ENCODE data around the gene CCNG2.

The CCNG2 gene

DNA sequence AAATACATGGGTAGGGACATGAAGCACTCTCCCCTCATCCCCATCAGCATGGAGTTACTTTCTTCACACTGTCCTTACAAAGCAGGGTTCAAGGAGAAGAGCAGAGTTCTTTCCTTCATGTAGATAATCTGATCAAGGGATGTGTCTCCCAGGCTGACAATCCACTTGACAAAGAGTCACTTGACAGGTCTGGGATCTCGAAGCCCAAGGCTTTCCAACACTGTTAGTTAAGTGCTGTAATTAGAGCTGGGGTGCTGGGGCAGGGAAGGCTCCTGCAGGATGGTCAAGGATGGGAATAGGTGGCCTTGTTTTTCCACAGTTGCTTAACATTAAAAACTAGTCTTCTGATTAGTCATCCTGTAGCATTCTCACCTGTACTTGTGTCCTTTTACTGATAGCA, 38.0 kb downstream of the CCNG2 start:
- Histone ChIP-seq H3K4me3 (ENCODE audit: low read depth in 1 of 2, low read length in 1 of 2) (no peak overlapping the region), H3K9me3 (no peaks in the 10 kb centered on the region), H3K27me3 (no peaks in the 10 kb centered on the region), H3K36me3 (no peaks in the 10 kb centered on the region), H3K27ac (peak overlapping the region; percentile 89), H3K4me1 (ENCODE audit: control insufficient read depth in 1 of 2, insufficient read depth in 1 of 2, low read depth in 1 of 2, low read length in 1 of 2) (peaks cover 21% of the 10 kb centered on the region in 2 experiments)
- TF ChIP-seq, protein P1, sequence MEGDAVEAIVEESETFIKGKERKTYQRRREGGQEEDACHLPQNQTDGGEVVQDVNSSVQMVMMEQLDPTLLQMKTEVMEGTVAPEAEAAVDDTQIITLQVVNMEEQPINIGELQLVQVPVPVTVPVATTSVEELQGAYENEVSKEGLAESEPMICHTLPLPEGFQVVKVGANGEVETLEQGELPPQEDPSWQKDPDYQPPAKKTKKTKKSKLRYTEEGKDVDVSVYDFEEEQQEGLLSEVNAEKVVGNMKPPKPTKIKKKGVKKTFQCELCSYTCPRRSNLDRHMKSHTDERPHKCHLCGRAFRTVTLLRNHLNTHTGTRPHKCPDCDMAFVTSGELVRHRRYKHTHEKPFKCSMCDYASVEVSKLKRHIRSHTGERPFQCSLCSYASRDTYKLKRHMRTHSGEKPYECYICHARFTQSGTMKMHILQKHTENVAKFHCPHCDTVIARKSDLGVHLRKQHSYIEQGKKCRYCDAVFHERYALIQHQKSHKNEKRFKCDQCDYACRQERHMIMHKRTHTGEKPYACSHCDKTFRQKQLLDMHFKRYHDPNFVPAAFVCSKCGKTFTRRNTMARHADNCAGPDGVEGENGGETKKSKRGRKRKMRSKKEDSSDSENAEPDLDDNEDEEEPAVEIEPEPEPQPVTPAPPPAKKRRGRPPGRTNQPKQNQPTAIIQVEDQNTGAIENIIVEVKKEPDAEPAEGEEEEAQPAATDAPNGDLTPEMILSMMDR (IDR thresholded peaks at IDR 0.05), result no peak

DNA sequence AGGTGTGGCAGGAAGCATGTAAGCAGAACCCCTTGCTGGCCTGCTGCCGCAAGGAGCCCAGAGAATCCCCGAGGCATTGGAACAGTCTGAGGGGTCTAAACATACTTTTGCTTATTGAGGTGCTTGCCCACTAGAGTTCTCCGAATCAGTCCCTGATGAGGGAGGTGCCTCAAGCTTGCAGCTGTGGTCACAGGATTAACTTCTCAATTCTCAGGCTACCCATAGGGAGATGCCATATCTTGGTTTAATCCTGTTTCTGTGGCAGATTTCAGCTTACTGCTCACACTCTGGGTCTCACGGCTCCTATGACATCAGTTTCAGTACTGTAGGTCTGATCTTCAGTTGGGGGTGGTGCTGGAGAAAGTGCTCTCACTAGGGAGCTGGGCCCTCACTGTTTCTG, 39.9 kb downstream of the CCNG2 start:
- Histone ChIP-seq H3K9me3 (no peaks in the 10 kb centered on the region), H3K4me3 (ENCODE audit: low read depth in 1 of 2, low read length in 1 of 2) (no peak overlapping the region), H3K27me3 (no peaks in the 10 kb centered on the region), H3K27ac (no peak overlapping the region), H3K4me1 (ENCODE audit: control insufficient read depth in 1 of 2, insufficient read depth in 1 of 2, low read depth in 1 of 2, low read length in 1 of 2) (peaks cover 25 to 26% of the 10 kb centered on the region in 2 experiments), H3K36me3 (no peaks in the 10 kb centered on the region)
- TF ChIP-seq, protein P1 (IDR thresholded peaks at IDR 0.05), result no peak

GRCh38 chr4:77197361-77197760, 40.4 kb downstream of the CCNG2 start:
- Histone ChIP-seq H3K36me3 (no peaks in the 10 kb centered on the region), H3K9me3 (no peaks in the 10 kb centered on the region), H3K4me1 (ENCODE audit: control insufficient read depth in 1 of 2, insufficient read depth in 1 of 2, low read depth in 1 of 2, low read length in 1 of 2) (peaks cover 27 to 28% of the 10 kb centered on the region in 2 experiments), H3K4me3 (ENCODE audit: low read depth in 1 of 2, low read length in 1 of 2) (no peak overlapping the region), H3K27me3 (no peaks in the 10 kb centered on the region), H3K27ac (no peak overlapping the region)
- TF ChIP-seq, protein P1 (IDR thresholded peaks at IDR 0.05), result no peak

- H3K36me3 ChIP-seq, result no peaks in the 10 kb centered on the region
- no peak overlapping the region for H3K27ac ChIP-seq
- H3K4me3 ChIP-seq (ENCODE audit: low read depth in 1 of 2, low read length in 1 of 2), result no peak overlapping the region
- H3K27me3 ChIP-seq, result no peaks in the 10 kb centered on the region
- TF ChIP-seq, protein P1 (IDR thresholded peaks at IDR 0.05), result no peak
- H3K9me3 ChIP-seq, result no peaks in the 10 kb centered on the region
- H3K4me1 ChIP-seq (ENCODE audit: control insufficient read depth in 1 of 2, insufficient read depth in 1 of 2, low read depth in 1 of 2, low read length in 1 of 2), result peaks cover 27 to 28% of the 10 kb centered on the region in 2 experiments
These were observed 40.8 kb downstream of the CCNG2 start for GRCh38 chr4:77197831-77198230.

DNA sequence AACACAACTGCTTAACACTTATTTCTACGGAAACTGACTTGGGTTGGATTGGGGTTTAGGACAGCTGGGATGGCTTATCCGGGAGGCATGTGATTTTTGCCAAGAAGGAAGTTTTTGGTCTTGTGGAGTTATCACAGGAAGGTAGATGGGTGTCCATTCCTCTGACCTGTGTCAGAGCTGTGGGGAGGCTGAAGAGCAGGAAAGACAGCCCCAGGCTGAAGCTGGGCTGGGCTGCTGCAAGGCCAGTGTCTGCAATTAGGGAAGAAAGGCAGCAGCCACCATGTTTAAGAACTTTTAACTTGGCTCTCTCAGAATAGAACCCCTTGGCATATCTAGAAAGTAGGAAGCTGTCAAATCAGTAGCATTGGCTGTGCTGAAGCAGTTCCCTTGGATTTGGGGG, 42.3 kb downstream of the CCNG2 start:
- TF ChIP-seq, protein P1 (IDR thresholded peaks at IDR 0.05), result no peak
- no peak overlapping the region for H3K27ac ChIP-seq
- H3K27me3 ChIP-seq, result no peaks in the 10 kb centered on the region
- peaks cover 15% of the 10 kb centered on the region in 2 experiments for H3K4me1 ChIP-seq (ENCODE audit: control insufficient read depth in 1 of 2, insufficient read depth in 1 of 2, low read depth in 1 of 2, low read length in 1 of 2)
- no peak overlapping the region for H3K4me3 ChIP-seq (ENCODE audit: low read depth in 1 of 2, low read length in 1 of 2)
- no peaks in the 10 kb centered on the region for H3K36me3 ChIP-seq
- no peaks in the 10 kb centered on the region for H3K9me3 ChIP-seq

DNA sequence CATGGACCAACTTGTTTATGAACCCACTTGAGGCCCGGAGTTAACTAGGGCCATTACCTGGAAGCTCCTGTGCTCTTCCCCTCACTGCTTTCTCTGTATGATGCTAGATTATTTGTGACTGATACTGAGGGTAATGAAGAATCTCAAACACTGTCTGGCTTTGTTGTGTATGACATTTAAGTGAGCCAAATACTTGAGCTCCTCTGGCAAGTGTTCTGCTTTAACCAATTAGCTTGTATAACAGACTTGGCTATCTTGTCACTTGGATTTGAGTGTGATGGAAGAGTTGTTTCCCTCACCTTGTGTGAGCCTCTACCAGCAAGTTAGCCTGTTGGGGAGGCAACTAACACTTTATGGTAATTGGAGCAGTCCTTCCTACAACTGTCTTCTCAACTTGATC, 42.7 kb downstream of the CCNG2 start:
- Histone ChIP-seq H3K4me3 (ENCODE audit: low read depth in 1 of 2, low read length in 1 of 2) (no peak overlapping the region), H3K27ac (no peak overlapping the region), H3K36me3 (no peaks in the 10 kb centered on the region), H3K27me3 (no peaks in the 10 kb centered on the region), H3K4me1 (ENCODE audit: control insufficient read depth in 1 of 2, insufficient read depth in 1 of 2, low read depth in 1 of 2, low read length in 1 of 2) (peaks cover 11% of the 10 kb centered on the region in 2 experiments), H3K9me3 (no peaks in the 10 kb centered on the region)
- TF ChIP-seq, protein P1 (IDR thresholded peaks at IDR 0.05), result no peak
